NCI-H2227 (cell line): ENCODE data around the gene NECTIN1.

Experiments used
- DNase-seq: peaks from one replicate; lab custom pipeline; 2025; ENCODE audit not compliant: unreplicated experiment; lab: John Stamatoyannopoulos, UW

Gene NECTIN1

DNA sequence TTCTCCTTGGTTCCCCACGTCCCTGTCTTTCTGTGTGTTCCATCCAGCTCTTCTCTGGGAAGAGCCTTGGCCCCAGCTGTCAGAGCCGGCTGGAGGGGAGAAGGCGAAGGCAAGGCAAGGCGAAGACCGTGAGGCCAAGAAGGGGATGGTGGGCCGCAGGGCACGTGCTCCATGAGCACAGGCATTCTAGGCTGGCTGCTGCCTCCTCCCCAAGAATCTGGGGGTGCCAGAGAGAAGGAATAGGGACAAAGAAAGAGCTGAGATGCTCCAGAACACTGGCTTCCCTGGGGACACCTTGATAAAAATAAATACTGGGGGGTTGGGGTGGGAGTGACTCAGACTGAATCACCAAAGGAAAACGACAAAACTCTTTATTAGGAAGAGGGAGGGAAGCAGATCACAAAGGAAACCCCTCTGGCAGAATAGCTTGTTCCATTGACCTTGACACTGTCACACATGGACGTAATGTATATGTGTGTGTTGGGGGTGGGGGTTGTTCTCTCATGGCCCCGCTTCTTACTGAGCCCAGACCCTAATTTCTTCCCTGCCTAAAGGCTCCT, 52.5 kb downstream of the NECTIN1 start:
- DNase-seq, result no peak

DNA sequence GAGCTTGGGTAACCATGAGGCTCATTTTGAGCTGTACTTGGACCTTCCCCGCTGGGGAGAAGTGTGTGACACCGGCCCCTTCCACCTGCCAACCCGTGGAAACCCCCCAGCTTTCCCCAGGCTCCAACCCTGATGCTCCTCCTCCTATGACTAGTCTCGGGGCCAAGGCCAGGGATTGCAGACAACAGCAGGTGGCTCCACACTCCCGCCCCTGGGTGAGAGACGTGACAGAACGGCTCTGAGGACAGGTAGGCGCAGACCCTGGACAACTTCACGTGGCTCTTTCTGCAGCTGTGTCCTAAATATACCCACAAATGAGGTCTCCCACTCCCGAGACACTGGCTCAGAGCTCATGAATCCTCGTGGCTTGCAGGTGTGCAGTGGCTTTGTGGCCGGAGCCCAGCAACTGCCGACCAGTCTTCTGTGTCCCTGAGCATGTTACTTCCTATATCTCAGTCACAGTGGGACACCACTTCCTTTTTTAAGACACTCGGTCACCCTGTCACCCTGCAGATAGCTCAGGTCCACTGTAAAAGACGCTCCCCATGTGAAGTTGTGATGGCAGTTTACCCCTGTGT, 55.2 kb downstream of the NECTIN1 start:
- DNase-seq, result no peak

DNA sequence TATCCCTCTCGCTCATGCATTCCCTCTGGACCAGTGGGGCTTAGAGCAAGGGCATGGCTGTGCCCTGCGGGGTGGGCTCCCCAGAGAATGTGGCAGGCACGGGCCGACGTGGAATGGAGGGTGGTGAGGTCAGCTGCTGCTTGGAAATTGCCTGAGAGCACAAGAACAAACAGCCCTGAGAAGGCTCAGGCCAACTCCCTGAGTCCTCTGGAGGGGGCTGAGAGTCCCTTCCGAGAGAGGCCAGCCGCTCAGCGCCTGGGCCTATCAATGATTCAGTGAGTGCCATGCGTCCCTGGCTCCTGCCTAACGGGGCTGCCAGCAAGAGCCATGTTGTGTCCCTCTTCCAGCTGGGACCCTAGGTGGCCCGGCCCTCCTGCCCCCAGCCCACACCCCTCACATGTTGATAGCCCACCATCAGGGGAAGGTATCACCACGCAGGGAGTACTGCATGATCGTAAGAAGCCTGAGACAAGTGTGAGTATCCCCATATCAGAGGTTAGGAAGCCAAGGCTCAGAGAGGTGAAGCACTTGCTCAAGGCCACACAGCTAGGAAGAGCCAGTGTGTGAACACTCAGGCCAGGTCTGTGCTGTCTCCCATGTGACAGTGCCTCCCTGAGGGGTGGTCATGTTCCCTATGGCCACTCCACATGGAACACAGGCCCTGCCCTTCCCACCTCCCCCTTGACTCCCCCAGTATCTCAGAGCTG, 55.8 kb downstream of the NECTIN1 start:
- no peak for DNase-seq

DNA sequence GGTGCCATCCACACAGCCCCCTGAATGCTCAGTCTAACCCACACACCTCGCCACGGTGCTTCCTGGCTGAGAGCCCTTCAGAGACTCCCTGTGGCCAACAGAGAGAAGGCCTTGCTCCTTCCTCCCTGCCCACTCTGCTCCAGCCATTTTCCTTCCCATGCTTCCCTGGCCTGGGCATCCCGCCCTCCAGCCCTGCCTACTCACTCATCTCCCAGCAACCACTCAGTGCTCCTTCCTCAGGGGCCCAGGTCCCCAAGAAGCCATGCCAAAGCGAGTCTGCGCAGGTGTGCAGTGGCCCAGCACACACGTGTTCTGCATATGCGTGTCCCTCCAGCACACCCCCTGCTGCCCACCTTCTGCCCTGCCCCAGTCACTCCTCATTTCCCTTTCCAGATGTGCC, 56.4 kb downstream of the NECTIN1 start:
- no peak for DNase-seq

DNA sequence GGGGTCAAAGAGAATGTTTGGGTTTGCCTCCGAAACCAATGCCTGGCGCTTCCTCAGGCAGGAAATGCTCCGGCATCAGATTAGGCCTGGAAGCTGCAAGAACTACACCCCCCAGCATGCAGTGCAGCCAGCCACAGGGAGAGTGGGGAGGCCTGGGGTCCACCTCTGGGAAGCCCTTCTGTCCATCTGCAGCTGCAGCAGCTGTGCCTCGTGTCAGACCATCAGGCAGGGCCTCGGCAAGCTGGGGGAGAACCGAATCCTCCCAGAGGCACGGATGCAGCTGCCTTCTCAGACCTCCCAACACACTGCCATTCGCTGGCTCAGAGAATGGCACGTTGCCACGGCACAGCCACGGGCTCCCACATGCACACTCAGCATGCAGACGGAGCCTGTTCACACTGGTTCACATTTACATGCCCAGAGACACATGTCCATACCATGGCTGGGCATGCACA, 57.4 kb downstream of the NECTIN1 start:
- DNase-seq, result no peak

DNA sequence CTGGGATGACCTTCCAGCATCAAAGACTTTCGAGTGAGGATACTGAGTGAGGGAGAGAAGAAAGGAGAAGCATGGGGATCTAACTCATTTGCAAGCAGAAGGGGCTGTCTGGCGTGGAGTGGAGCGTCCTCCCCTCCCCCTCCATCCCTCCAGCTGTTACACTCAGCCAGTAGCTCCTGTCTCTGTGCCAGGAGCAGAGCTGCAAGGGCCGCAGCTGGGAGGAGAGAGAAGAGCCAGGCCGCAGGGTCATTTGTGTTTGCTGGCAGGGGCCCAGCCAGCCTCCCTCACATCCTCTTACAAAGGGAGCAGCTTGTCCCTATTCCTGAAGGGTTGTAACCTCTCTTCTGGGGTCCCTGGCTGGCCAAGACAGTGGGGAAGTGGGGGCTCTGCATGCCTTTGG, 57.9 kb downstream of the NECTIN1 start:
- DNase-seq, result peak; percentile 29

DNA sequence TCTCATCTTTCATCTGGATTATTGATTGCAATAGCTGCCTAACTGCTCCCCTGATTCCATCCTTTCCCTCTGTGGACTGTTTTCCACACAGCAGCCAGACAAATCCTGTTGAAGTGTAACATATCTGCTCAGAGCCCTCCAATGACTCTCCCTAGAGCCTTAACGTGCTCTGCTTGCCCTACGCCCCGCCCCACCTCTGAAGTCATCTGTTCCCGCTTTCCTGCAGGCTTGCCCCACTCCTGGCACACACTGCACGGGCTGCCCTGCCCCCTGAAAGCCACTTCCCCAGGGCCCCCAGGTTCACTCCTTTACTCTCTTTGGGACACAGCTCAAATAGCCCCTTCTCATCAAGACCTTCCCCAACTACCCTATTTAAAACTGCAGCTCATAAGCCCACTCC, 59.5 kb downstream of the NECTIN1 start:
- no peak for DNase-seq

DNA sequence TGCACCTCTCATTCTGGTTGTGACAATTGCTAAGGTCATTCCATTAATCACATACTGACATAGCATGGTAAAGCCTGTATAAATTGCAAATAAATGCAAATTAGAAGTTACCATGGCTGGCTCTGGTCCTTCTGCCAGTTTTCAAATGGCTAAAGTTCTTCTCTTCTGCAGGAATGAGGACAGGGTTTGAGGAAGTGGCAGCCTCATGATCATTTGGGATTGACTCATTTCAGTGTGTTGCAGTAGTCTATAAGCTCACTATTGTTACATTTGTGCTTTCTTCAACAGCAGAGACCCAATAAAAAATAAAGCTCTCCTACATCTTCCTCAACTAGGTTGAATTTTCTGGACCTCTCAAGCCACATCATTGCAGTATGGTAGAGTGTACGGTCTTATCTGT, 60.3 kb downstream of the NECTIN1 start:
- no peak for DNase-seq

DNA sequence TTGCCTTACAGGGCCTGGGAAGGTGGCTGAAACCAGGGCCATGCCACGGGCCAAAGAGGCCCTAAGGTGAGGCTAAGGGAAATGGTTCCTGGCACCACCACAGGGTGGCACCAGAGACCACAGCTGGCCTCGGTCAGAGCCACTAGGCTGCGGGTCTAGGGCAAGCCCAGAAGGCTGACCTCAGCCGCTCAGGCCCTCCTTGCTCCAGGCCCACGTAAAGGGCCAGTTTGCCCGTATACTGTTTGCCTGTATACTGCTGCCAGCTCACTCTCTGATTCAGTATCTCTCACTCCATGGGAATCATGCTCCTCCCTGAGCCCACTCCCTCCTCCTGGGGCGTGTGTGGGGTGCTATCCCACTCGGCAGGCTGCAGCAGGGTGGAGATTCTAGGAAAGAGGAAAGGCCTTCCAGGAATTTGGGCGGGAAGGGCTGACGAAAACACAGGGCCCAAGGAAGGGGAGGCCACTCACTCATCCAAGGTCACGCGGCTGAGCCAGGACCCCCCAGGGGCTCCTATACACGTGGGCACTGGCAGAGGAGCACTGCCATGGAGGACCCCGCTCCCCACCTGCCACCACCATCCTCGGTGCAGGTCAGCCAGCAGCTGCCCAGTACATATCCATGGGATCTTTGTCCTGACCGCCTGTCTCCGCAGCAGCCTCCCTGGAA, 62.4 kb downstream of the NECTIN1 start:
- peak; percentile 37 for DNase-seq

DNA sequence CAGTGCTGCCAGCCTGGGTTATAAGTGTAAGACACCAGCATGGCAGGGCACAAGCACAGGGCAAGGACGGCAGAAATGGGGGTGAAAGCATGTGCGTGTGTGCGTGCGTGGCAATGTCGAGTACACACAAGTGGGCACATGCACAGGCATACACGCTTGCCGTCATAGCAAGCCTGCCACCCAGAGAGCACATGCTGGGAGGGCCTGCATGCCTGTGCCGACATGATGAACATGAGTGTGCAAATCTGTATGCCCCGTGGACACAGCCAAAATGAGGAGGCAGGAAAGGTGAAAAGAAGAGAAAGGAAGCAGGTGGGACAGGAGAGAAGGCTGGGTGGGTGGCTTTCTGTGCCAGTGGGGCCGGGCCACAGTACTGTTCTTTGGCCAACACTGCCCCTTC, 62.9 kb downstream of the NECTIN1 start:
- no peak for DNase-seq

DNA sequence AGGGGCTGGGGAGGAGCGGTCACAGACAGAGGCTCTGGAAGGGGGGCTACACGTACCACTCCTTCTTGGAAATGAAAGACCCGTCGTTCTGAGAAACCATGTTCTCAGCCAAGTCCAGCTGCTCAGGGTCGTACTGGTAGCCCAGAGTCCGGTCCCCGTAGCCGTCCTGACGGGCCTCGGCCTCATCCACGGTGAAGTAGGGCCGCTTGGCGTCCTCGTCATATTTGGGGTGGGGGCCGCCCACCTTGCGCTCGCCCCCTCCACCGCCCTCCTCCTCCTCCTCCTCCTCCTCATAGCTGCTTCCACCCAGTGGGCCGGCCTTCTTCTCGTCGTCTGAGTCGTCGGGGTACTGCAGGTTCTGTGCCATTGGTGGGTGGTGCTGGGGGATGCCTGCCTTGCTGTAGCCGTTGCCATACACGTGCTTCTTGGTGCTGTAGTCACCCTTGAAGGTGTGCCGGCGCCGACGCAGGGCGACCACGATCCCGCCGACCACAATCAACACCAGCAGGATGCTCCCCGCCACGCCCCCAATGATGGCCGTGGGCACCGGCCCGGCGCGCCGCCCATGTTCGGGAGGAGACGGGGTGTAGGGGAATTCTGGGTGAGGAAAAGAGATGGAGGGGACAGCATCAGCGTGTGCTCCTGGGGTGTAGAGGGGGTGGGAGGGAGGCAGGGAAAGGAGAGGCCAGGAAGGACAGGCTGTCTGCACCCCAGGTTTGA, 64.1 kb downstream of the NECTIN1 start:
- no peak for DNase-seq

DNA sequence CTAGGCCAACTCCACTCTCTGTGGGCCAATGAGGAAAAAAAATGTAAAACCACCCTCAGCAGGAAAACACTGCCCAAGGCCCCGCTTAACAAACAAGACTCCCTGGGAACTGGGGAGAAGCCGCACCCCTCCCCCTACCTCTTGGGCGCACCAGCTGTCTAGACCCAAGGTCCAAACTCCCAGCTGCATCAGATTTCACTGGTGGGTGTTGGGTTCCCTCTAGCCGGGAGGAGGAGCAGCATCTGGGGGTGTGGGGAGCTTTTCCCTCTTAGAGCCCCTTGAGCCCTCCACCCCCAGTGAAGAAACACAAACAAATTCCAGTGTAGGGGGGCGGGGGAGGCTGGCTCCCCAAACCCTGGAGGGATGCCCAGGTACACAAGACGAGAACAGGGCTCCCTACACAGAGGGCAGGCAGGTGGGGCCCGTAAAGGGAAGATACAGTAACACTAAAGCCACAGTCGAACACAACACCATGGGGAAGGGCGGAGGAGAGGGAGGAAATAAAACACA, 64.9 kb downstream of the NECTIN1 start:
- no peak for DNase-seq

DNA sequence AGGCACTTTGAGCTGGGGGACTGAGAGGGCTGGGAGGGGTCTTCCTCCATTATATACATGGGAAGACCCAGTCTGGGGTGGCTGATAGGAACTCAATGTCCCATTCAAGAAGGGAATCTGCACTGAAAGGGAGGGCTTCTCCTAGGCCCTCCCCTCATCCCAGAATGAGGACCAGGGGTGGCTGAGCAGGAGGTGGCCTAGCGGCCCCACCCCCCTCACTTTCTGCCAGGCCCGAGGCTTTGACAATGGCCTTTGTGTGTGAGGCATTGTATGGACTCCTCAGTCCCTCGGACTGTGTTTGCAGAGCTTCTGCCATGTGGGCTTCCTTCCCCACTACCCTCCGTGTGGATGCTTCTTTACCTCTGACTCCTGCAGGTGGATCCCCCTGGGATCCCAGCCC, 65.7 kb downstream of the NECTIN1 start:
- DNase-seq, result no peak

DNA sequence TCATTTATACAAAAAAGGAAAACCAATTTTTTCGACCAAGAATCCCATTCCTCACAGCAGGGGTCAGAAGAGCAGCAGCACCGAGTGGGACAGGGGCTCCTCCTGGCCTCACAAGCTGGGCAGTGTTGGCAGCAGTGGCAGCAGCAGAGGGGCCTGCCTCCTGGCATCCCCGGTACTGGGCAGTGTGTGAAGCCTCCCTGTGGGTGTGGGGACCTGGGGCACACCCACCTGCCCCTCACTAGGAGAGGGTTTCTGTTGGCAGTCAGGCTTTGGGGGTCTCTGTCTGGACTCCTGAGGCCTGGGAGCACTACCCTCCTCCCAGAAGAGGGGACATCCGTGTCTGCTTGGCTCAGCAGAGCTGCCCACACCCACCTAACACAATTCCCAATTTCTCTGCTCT, 67.8 kb downstream of the NECTIN1 start:
- no peak for DNase-seq

DNA sequence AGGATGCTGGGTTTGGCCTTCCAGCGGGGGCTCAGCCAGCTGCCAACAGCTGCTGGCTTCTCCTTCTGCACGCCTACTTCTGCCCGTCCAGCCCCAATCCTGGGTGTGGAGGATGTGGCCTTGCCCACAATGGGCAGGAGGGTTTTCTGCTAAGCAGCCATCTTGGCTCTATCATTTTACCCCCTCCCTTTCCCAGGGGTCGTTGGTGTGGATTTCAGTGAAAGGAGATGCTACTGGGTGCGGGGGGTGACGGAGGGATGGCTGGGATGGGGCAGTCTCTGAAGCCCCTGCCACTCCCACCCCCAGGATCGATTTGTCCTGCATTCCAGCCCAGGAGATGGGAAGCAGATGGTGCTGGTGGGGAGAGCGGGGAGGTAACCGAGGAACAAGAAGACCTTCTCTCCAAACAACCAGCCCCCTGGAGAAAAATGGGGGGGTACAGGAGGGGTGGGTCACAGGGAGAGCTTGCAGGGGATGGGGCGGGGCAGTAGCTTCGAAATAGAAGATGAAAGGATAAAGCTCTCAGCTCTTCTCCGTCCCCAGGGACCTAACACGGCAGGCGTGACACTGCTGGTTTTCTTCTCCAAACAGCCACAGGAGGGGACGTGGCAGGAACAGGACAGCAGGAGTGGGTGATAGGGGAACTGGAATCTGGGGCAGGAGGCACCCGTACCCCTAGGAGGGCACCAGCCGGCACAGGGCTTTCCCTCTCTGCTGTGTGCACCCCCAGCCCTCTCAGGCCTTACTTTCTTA, 68.9 kb downstream of the NECTIN1 start:
- no peak for DNase-seq

DNA sequence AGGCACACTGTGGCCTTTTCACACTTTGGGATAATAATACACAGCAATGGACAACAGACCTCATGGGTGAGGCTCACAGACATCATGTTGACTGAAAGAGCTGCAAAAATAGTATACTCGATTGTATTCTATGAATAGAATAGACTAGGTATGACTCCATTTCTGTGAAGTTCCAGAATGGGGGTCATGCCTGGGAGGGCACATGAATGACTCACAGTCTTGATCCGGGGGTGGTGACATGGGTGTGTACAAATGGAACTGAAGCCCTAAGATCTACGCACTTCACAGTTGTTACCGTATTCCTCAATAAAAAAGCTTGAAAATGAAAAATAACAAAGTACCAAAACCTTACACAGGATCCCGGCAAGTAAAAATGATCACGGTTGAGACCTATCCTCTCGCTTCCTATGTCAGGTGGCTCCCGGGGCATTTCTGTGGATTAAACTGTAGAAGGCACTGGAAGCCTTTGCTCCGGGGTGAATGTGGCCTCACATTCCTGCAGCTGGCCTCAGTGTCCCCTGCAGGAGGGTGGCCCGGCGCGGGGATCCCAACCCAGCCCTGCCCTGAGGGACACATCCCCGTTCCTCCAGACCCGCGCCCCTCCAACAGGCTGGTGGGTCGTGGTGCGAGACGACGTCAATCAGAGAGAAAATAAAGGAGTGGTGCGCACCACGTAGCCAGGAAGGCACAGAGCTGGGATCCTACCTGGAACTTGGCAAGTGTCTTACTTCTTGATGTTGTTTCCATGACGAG, 75.9 kb downstream of the NECTIN1 start:
- no peak for DNase-seq

DNA sequence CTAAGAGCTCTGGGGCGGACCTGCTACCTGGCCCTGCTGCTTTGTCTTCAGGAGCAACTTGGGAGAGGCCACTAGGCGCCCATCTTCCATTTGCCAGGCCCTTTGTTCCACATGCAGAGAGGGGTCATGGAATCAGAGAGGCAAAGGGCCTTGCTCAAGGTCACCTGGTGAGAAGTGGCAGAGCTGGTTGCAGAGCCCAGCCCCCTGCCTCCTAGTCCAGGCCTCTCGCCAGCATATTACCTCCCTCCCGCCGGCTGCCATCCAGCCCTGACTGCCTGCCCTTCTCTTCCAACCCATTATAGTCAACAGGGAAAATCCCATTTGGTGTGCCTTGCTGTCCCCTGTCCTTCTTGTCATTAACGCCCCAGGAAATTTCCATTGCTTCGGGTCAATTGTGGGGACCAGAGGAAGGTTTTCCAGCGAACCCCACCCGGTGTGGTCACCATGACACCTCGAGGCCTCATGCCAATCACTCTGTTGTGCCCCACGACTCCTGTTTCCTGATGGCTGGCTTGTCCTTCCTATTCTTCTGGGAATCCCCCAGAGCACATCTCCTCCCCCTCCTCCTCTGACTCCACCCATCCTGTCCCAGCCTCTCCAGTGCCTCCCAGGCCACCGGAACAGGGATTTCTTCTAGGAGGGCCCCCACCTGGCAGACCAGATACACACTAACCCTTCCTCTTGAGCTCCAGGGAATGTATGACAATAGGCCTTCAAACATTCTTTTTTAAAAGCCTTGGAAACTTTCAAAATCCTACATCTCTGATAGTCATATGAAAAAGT, 77.0 kb downstream of the NECTIN1 start:
- DNase-seq, result no peak

DNA sequence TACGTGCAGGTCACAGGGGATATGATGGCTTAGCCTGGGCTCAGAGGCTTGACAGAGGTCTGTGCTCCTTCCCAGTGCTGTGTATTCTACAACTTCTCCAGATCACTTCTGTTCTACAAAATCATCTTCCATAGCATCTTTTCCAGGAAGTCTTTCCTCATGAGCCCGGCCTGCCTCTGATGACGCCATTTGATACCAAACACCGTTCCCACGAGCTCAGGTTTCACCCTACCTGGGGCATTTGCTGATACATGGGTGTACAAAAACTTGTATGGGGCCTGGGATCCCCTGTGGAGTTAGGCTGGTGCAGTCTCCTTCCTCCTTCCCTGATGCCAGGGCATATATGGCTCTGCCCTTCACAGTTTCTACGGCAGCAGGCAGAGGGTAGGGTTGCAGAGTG, 78.7 kb downstream of the NECTIN1 start:
- DNase-seq, result no peak

DNA sequence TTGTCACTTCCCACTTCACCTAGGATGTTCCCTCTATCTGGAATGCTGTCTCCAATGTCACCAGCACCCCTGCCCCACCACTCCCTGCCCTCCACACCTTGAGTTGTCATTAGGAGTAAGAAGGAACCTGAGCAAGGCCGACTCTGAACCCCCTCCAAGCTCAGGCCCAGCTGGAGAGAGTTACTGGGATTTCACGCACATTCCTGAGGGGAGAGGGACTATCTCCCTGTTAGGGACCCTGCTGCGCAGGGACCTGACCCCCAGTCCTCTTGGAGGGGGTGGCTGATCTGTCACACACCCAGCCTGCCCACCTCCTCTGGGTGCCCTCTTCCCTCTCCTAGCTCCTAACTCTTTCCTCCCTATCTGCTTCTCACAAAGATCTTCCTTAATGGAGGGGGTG, 81.7 kb downstream of the NECTIN1 start:
- DNase-seq, result no peak
